Panc1 (cell line): ENCODE results near the gene ZNF132. TPM values are rescaled to one million over a fixed set of nuclear protein-coding genes. Genes with fewer than 3 reads are reported as not detected.
A peak's percentile ranks its signal among the peaks of the same experiment; 100 is the strongest.

ENCODE experiments used
- ATAC-seq: fragments of 200-7000 bp; cut with Tn5 transposase; 2 replicates; pipeline ENCODE4 v1.9.1; 2020; ENCODE audit warnings: mild to moderate bottlenecking, moderate library complexity
- BruUV-seq: library from RNA; stranded (reverse); fragments of 400-500 nt; replicated peaks from 2 replicates; lab custom pipeline; 2021; lab: Mats Ljungman, UMichigan
- CTCF ChIA-PET: fragments of 300-600 bp; sonication (Branson Sonifier 250); formaldehyde crosslinking; loops from one replicate; lab custom pipeline; 2022; ENCODE audit warnings: antibody characterized with exemption; lab: Charles Lee
- POLR2A ChIA-PET: fragments of 300-600 bp; sonication (Branson Sonifier 250); formaldehyde crosslinking; loops from one replicate; lab custom pipeline; 2022; ENCODE audit warnings: antibody characterized with exemption; lab: Charles Lee
- DNase-seq: peaks from one replicate; pipeline ENCODE4 v3.0.0-alpha.2; 2010; ENCODE audit warnings: low read depth, low spot score
- H3K27ac ChIP-seq: 2 replicates; pipeline ENCODE4 v1.5.1; 2011; ENCODE audit warnings: mild to moderate bottlenecking, low read length, inconsistent platforms
- H3K27me3 ChIP-seq: fragments of 200-500 bp; sonication (Bioruptor generic); 2 replicates; pipeline ENCODE4 v1.6.0; 2014; ENCODE audit warnings: low read length, inconsistent platforms; ENCODE audit not compliant: control insufficient read depth, insufficient read depth
- H3K36me3 ChIP-seq: fragments of 200-500 bp; sonication (Bioruptor generic); 2 replicates; pipeline ENCODE4 v1.5.1; 2014; ENCODE audit warnings: inconsistent platforms, mild to moderate bottlenecking, low read length, moderate library complexity; ENCODE audit not compliant: control insufficient read depth, insufficient read depth
- H3K4me1 ChIP-seq: 2 replicates; pipeline ENCODE4 v1.5.1; 2011; ENCODE audit warnings: inconsistent platforms, mild to moderate bottlenecking, low read length, moderate library complexity; ENCODE audit not compliant: control insufficient read depth, insufficient read depth
- H3K4me3 ChIP-seq, 2 experiments: 2 replicates each; pipeline ENCODE4 v1.5.1; 2011 to 2012; ENCODE audit warnings: low read depth in 2 of 2, low read length in 2 of 2, mild to moderate bottlenecking in 2 of 2, inconsistent platforms in 1 of 2, moderate library complexity in 1 of 2
- H3K9me3 ChIP-seq: fragments of 200-500 bp; sonication (Bioruptor generic); 2 replicates; pipeline ENCODE4 v1.5.1; 2014; ENCODE audit warnings: low read depth, mild to moderate bottlenecking, inconsistent platforms, low read length, moderate library complexity; ENCODE audit not compliant: control insufficient read depth, insufficient read depth
- CTCF ChIP-seq: fragments of 450-650 bp; IDR thresholded peaks from 2 replicates; pipeline ENCODE4 v1.5.1; 2017; ENCODE audit warnings: mild to moderate bottlenecking
- POLR2AphosphoS5 ChIP-seq: IDR thresholded peaks from 2 replicates; pipeline ENCODE4 v1.6.1; 2012; ENCODE audit warnings: mild to moderate bottlenecking, low read depth, low read length, moderate library complexity
- SIN3A ChIP-seq: IDR thresholded peaks from 2 replicates; pipeline ENCODE4 v1.6.1; 2012; ENCODE audit warnings: low read depth, mild to moderate bottlenecking, low read length, moderate library complexity, borderline replicate concordance; ENCODE audit not compliant: insufficient read depth
- TCF7L2 ChIP-seq: IDR thresholded peaks from 2 replicates; pipeline ENCODE4 v1.6.1; 2011; ENCODE audit warnings: mild to moderate bottlenecking, low read depth, low read length, inconsistent platforms
- in situ Hi-C: cut with HindIII; loops from 2 replicates; pipeline ENCODE4 v1.10.0; 2016; ENCODE audit warnings: low sequenced_read_pairs, low pct_unique_long_range_greater_than_20kb
- intact Hi-C: fragments of 100-400 bp; cut with micrococcal nuclease; formaldehyde crosslinking; loops from one replicate; pipeline ENCODE4 v1.10.0; 2022; ENCODE audit not compliant: unreplicated experiment
- total RNA-seq: library from RNA; stranded (reverse); gene quantifications from one replicate; pipeline ENCODE4 v1.2.1, GENCODE V29; 2021; ENCODE audit not compliant: unreplicated experiment
- TF ChIP-seq, protein P1 (sequence below), 2 experiments: IDR thresholded peaks; 2 replicates each; pipeline ENCODE4 v1.6.1; 2011 to 2012; ENCODE audit warnings: low read depth in 2 of 2, control low read depth in 1 of 2, low read length in 1 of 2, mild to moderate bottlenecking in 1 of 2, moderate library complexity in 1 of 2; ENCODE audit not compliant: insufficient read depth in 1 of 2

Gene ZNF132
- total RNA-seq, 1 experiment from 2014 or later = not detected

DNA sequence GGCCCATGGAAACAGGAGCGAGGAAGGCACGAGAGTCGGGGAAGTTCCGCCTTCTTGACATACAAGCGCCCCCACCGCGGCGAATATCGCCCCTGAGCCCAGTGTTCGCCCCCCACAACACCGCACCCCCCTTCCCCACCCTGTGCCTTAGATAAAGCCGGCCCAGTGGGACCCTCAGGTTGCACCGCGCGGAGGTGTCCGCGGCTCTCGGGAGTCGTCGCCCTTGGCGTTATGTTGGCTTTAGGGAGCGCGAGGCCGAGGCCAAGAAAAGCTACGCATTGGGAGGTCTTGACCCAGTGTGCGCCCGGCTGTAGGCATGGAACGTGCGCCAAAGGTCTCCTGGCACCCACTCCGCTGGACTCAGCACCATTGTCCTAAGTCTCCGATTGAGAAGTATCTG is 603 bp upstream of the ZNF132 start:
- in situ Hi-C loops (no loop called here), intact Hi-C loops (no loop called here)
- Histone ChIP-seq H3K9me3 (peaks cover under 1% of the 10 kb centered on the region; the same call in 1 of the 2 replicates), H3K36me3 (no peaks in the 10 kb centered on the region), H3K27me3 (no peaks in the 10 kb centered on the region), H3K4me3 (peak overlapping the region in 1 of 2 experiments; percentile 15; a peak in 1 of 4 replicates), H3K27ac (no peak overlapping the region), H3K4me1 (no peaks in the 10 kb centered on the region)
- TF ChIP-seq SIN3A (no peak), TCF7L2 (no peak), POLR2AphosphoS5 (no peak), CTCF (no peak)
- TF ChIP-seq, protein P1, sequence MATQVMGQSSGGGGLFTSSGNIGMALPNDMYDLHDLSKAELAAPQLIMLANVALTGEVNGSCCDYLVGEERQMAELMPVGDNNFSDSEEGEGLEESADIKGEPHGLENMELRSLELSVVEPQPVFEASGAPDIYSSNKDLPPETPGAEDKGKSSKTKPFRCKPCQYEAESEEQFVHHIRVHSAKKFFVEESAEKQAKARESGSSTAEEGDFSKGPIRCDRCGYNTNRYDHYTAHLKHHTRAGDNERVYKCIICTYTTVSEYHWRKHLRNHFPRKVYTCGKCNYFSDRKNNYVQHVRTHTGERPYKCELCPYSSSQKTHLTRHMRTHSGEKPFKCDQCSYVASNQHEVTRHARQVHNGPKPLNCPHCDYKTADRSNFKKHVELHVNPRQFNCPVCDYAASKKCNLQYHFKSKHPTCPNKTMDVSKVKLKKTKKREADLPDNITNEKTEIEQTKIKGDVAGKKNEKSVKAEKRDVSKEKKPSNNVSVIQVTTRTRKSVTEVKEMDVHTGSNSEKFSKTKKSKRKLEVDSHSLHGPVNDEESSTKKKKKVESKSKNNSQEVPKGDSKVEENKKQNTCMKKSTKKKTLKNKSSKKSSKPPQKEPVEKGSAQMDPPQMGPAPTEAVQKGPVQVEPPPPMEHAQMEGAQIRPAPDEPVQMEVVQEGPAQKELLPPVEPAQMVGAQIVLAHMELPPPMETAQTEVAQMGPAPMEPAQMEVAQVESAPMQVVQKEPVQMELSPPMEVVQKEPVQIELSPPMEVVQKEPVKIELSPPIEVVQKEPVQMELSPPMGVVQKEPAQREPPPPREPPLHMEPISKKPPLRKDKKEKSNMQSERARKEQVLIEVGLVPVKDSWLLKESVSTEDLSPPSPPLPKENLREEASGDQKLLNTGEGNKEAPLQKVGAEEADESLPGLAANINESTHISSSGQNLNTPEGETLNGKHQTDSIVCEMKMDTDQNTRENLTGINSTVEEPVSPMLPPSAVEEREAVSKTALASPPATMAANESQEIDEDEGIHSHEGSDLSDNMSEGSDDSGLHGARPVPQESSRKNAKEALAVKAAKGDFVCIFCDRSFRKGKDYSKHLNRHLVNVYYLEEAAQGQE (IDR thresholded peaks at IDR 0.05; ENCODE audit: insufficient read depth in 1 of 2, low read depth in 2 of 2, low read length in 1 of 2) = no peak
- no TSS peak for BruUV-seq
- ATAC-seq (no peak), DNase-seq (no peak)
- CTCF ChIA-PET = interaction anchor here (0.6 kb wide), 1 partner anchor 22 kb away, joined by 3 read pairs; no protein-coding TSS in a partner anchor
- POLR2A ChIA-PET = no interaction called here

- intact Hi-C loops = no loop called here
- Histone ChIP-seq H3K27me3 (no peaks in the 10 kb centered on the region), H3K36me3 (no peaks in the 10 kb centered on the region), H3K4me1 (no peaks in the 10 kb centered on the region), H3K4me3 (no peak overlapping the region), H3K27ac (no peak overlapping the region), H3K9me3 (peaks cover 38% of the 10 kb centered on the region)
- DNase-seq = no peak
- in situ Hi-C loops = no loop called here
- no peak for ATAC-seq
- ChIA-PET POLR2A (no interaction called here), CTCF (no interaction called here)
- BruUV-seq = no TSS peak
- TF ChIP-seq SIN3A (no peak), POLR2AphosphoS5 (no peak), CTCF (no peak), TCF7L2 (no peak)
- TF ChIP-seq, protein P1 (IDR thresholded peaks at IDR 0.05; ENCODE audit: insufficient read depth in 1 of 2, low read depth in 2 of 2, low read length in 1 of 2) = no peak
Measured at GRCh38 chr19:58434217-58434616, 5.7 kb downstream of the ZNF132 start.
